ENCODE results near the gene ANKRD35.
"Not testable (repeated sequence)": the region's sequence is repeated elsewhere in the genome, so short reads cannot be mapped to it uniquely, and the experiment has no call there.

The ANKRD35 gene

GRCh38 chr1:145846201-145846612 is 39.5 kb downstream of the ANKRD35 start:
- FAIRE-seq (peak; percentile 72), DNase-seq (ENCODE audit: insufficient read length, low spot score) (peak; percentile 66)
- TF ChIP-seq SPI1 (IDR thresholded peaks at IDR 0.05; ENCODE audit: low read depth, low read length) (no peak), POLR2A (IDR thresholded peaks at IDR 0.05; ENCODE audit: low read depth, low read length) (no peak), POU2F2 (IDR thresholded peaks at IDR 0.05; ENCODE audit: low read depth, low read length) (no peak)

- DNase-seq (ENCODE audit: insufficient read length, low spot score) (peak; percentile 88), FAIRE-seq (peak; percentile 26)
- TF ChIP-seq POLR2A (IDR thresholded peaks at IDR 0.05; ENCODE audit: low read depth, low read length) (no peak), SPI1 (IDR thresholded peaks at IDR 0.05; ENCODE audit: low read depth, low read length) (no peak), TAF1 (IDR thresholded peaks at IDR 0.05; ENCODE audit: low read depth, low read length) (no peak), POU2F2 (IDR thresholded peaks at IDR 0.05; ENCODE audit: low read depth, low read length) (no peak), PAX5 (IDR thresholded peaks at IDR 0.05; ENCODE audit: insufficient read depth, low read length, severe bottlenecking) (peak; percentile 38), POLR2AphosphoS5 (IDR thresholded peaks at IDR 0.05; ENCODE audit: low read depth, low read length) (0 out of 2 replicates have a peak, but pooled peaks have one; percentile 36)
Measured at GRCh38 chr1:145845514-145846161, 40.0 kb downstream of the ANKRD35 start, which contains the start of gene NUDT17. Gene NUDT17, plus strand, starts transcription at chr1:145845630. Its CDS starts 11 bp downstream, at chr1:145845641.

DNA sequence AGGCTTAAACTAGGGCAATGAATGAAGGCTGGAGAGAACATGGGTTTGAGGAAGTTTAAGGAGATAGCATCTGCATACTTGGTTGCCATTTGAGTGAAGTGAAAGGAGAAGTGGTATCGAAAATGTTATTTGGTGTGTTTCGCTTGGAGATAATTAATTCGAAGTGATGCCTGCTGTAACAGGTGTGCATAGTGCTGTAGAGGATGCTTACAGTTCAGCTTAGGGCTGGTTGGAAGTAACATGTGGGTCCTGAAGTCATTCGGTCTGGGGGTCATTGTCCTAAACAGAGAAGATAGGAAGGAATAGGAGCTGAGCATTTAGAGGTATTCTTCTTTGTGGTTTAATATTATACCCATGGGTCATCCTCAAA is 40.5 kb downstream of the ANKRD35 start:
- TF ChIP-seq SPI1 (IDR thresholded peaks at IDR 0.05; ENCODE audit: low read depth, low read length): peak; percentile 95
- no peak for TF ChIP-seq POLR2A (IDR thresholded peaks at IDR 0.05; ENCODE audit: low read depth, low read length)
- DNase-seq (ENCODE audit: insufficient read length, low spot score) (no peak), FAIRE-seq (peak; percentile 96)

GRCh38 chr1:145843031-145843430 is 42.6 kb downstream of the ANKRD35 start:
- no peak for DNase-seq (ENCODE audit: insufficient read length, low spot score)
- no peak for FAIRE-seq
- TF ChIP-seq POU2F2 (IDR thresholded peaks at IDR 0.05; ENCODE audit: low read depth, low read length) (no peak), SPI1 (IDR thresholded peaks at IDR 0.05; ENCODE audit: low read depth, low read length) (no peak), TAF1 (IDR thresholded peaks at IDR 0.05; ENCODE audit: low read depth, low read length) (no peak), POLR2A (IDR thresholded peaks at IDR 0.05; ENCODE audit: low read depth, low read length) (no peak), POLR2AphosphoS5 (IDR thresholded peaks at IDR 0.05; ENCODE audit: low read depth, low read length) (no peak), PAX5 (IDR thresholded peaks at IDR 0.05; ENCODE audit: insufficient read depth, low read length, severe bottlenecking) (no peak)

DNA sequence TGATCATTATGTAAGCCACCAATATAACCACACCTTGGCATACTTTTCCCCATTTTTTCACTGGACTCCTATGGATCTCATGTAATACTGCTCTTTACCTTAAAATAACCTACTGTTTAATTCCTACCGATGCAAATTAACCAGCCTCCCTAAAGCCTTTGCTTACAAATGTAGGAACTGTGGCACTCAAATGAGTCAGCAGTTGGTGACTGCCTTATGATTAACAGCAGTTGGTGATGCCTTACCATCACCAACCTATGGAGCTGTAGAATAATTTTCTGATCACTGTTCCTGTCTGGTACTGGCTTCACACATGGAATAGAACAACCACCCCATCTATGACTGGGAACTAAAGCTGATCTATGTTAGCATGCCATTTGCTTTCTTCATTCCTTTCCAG is 48.0 kb downstream of the ANKRD35 start:
- FAIRE-seq (no peak), DNase-seq (ENCODE audit: insufficient read length, low spot score) (no peak)
- TF ChIP-seq TAF1 (IDR thresholded peaks at IDR 0.05; ENCODE audit: low read depth, low read length) (no peak), POLR2AphosphoS5 (IDR thresholded peaks at IDR 0.05; ENCODE audit: low read depth, low read length) (no peak), SPI1 (IDR thresholded peaks at IDR 0.05; ENCODE audit: low read depth, low read length) (no peak), PAX5 (IDR thresholded peaks at IDR 0.05; ENCODE audit: insufficient read depth, low read length, severe bottlenecking) (no peak), POU2F2 (IDR thresholded peaks at IDR 0.05; ENCODE audit: low read depth, low read length) (no peak)

DNA sequence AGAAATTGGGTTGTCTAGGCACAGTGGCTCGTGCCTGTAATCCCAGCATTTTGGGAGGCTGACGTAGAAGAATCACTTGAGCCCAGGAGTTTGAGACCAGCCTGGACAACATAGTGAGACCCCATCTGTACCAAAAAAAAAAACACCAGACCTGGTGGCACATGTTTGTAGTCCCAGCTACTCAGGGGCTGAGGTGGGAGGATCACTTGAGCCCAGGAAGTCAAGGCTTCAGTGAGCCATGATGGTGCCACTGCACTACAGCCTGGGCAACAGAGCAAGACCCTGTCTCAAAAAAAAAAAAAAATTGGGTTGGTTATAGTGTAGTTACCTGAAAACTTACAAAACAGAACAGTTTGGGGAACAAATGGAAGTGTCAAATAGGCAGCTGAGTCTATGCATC is 54.9 kb downstream of the ANKRD35 start:
- not testable (repeated sequence) for FAIRE-seq; DNase-seq (ENCODE audit: insufficient read length, low spot score)

DNA sequence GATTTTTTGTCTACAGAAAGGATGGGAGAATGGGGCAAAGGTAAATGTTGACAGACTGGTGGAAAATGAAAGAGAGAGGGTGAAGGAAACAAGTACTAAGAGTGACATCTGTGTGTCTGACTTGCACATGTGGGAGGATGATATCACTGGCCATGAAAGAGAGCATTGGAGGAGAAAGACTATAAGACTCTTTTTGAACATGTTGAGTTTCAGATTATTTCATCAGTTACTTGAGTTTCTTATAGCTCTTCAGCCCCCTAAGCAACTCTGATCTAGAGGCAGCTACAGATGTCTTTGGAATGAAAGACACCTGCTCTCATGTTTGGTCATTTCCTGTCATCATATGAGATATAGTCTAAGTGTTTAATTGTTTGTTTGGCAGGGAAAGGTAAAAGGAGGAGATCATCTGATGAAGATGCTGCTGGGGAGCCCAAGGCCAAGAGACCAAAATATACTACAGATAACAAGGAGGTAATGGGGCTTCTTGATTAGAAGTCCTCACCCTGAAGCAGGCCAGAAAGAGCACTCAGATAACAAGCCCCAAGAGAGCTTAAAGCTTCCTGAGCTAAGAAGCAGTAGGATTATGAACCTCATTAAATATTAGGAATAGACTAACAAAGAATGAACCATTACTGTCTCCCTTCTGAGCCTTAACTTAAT is 57.2 kb downstream of the ANKRD35 start:
- no peak for FAIRE-seq
- no peak for DNase-seq (ENCODE audit: insufficient read length, low spot score)
- TF ChIP-seq PAX5 (IDR thresholded peaks at IDR 0.05; ENCODE audit: insufficient read depth, low read length, severe bottlenecking) (no peak), TAF1 (IDR thresholded peaks at IDR 0.05; ENCODE audit: low read depth, low read length) (no peak)

GRCh38 chr1:145827966-145828365 is 57.7 kb downstream of the ANKRD35 start:
- TF ChIP-seq POU2F2 (IDR thresholded peaks at IDR 0.05; ENCODE audit: low read depth, low read length): no peak
- TF ChIP-seq SPI1 (IDR thresholded peaks at IDR 0.05; ENCODE audit: low read depth, low read length): peak; percentile 51
- DNase-seq (ENCODE audit: insufficient read length, low spot score): no peak
- no peak for FAIRE-seq

- TF ChIP-seq SPI1 (IDR thresholded peaks at IDR 0.05; ENCODE audit: low read depth, low read length): no peak
- TF ChIP-seq POU2F2 (IDR thresholded peaks at IDR 0.05; ENCODE audit: low read depth, low read length): no peak
- no peak for TF ChIP-seq TAF1 (IDR thresholded peaks at IDR 0.05; ENCODE audit: low read depth, low read length)
- TF ChIP-seq POLR2A (IDR thresholded peaks at IDR 0.05; ENCODE audit: low read depth, low read length): no peak
- TF ChIP-seq POLR2AphosphoS5 (IDR thresholded peaks at IDR 0.05; ENCODE audit: low read depth, low read length): no peak
- no peak for TF ChIP-seq PAX5 (IDR thresholded peaks at IDR 0.05; ENCODE audit: insufficient read depth, low read length, severe bottlenecking)
- DNase-seq (ENCODE audit: insufficient read length, low spot score): no peak
- FAIRE-seq: no peak
Measured at GRCh38 chr1:145826030-145826429, 59.6 kb downstream of the ANKRD35 start.

- TF ChIP-seq PAX5 (IDR thresholded peaks at IDR 0.05; ENCODE audit: insufficient read depth, low read length, severe bottlenecking) (no peak), POLR2AphosphoS5 (IDR thresholded peaks at IDR 0.05; ENCODE audit: low read depth, low read length) (no peak), SPI1 (IDR thresholded peaks at IDR 0.05; ENCODE audit: low read depth, low read length) (no peak), POU2F2 (IDR thresholded peaks at IDR 0.05; ENCODE audit: low read depth, low read length) (no peak)
- FAIRE-seq (no peak), DNase-seq (ENCODE audit: insufficient read length, low spot score) (no peak)
Measured at GRCh38 chr1:145824499-145824842, 61.2 kb downstream of the ANKRD35 start.
